WTC11 (cell line): ENCODE measurements around the gene ATP5F1D. TPM values are rescaled to one million over a fixed set of nuclear protein-coding genes. Genes with fewer than 3 reads are reported as not detected.
A peak's percentile ranks its signal among the peaks of the same experiment; 100 is the strongest.

Experiments
- ATAC-seq: fragments of 200-7000 bp; cut with Tn5 transposase; 2 replicates; pipeline ENCODE4 v1.10.0; 2021; ENCODE audit warnings: mild to moderate bottlenecking, moderate library complexity
- CTCF ChIA-PET: fragments of 300-600 bp; sonication (Branson Sonifier 250); formaldehyde crosslinking; loops from one replicate; lab custom pipeline; 2021; ENCODE audit warnings: antibody characterized with exemption; lab: Charles Lee
- POLR2A ChIA-PET: fragments of 350-600 bp; sonication (Branson Sonifier 250); formaldehyde crosslinking; loops from one replicate; lab custom pipeline; 2021; ENCODE audit warnings: antibody characterized with exemption; lab: Charles Lee
- DNase-seq: peaks from one replicate; pipeline ENCODE4 v3.0.0; 2021; ENCODE audit warnings: low spot score
- H3K27ac Mint-ChIP-seq: 2 replicates; pipeline ENCODE4 v1.8.0; 2021; ENCODE audit warnings: mixed read lengths
- H3K27me3 Mint-ChIP-seq: 2 replicates; pipeline ENCODE4 v1.8.0; 2021; ENCODE audit warnings: low read depth, mild to moderate bottlenecking, moderate library complexity, mixed read lengths
- H3K36me3 Mint-ChIP-seq: 2 replicates; pipeline ENCODE4 v1.8.0; 2021; ENCODE audit warnings: mixed read lengths
- H3K4me1 Mint-ChIP-seq: 2 replicates; pipeline ENCODE4 v1.8.0; 2022; ENCODE audit warnings: mixed read lengths
- H3K4me3 Mint-ChIP-seq: 2 replicates; pipeline ENCODE4 v1.8.0; 2021; ENCODE audit warnings: mild to moderate bottlenecking, moderate library complexity, mixed read lengths
- H3K9me3 Mint-ChIP-seq: 2 replicates; pipeline ENCODE4 v1.8.0; 2021; ENCODE audit warnings: mixed read lengths
- ATF1 ChIP-seq: sonication (generic); formaldehyde crosslinking; IDR thresholded peaks from 2 replicates; pipeline ENCODE4 v1.8.1; 2023; ENCODE audit warnings: mild to moderate bottlenecking, moderate library complexity, missing genetic modification reagents
- CREM ChIP-seq: sonication (generic); formaldehyde crosslinking; IDR thresholded peaks from 2 replicates; pipeline ENCODE4 v1.8.1; 2022; ENCODE audit warnings: mild to moderate bottlenecking, missing genetic modification reagents, moderate library complexity
- ETV6 ChIP-seq: sonication (generic); formaldehyde crosslinking; IDR thresholded peaks from 2 replicates; pipeline ENCODE4 v1.8.1; 2022; ENCODE audit warnings: mild to moderate bottlenecking, missing genetic modification reagents
- FOXK1 ChIP-seq: sonication (generic); formaldehyde crosslinking; IDR thresholded peaks from 2 replicates; pipeline ENCODE4 v1.8.0; 2022; ENCODE audit warnings: mild to moderate bottlenecking, moderate library complexity, missing genetic modification reagents
- FOXP1 ChIP-seq: sonication (generic); formaldehyde crosslinking; IDR thresholded peaks from 2 replicates; pipeline ENCODE4 v1.8.0; 2022; ENCODE audit warnings: missing genetic modification reagents, mild to moderate bottlenecking, moderate library complexity, borderline replicate concordance
- NFYB ChIP-seq: sonication (generic); formaldehyde crosslinking; conservative IDR thresholded peaks from 2 replicates; pipeline ENCODE4 v1.8.0; 2022; ENCODE audit warnings: low read depth, missing genetic modification reagents
- NR1H2 ChIP-seq: sonication (generic); formaldehyde crosslinking; IDR thresholded peaks from 2 replicates; pipeline ENCODE4 v1.9.0; 2021; ENCODE audit warnings: mild to moderate bottlenecking, moderate library complexity, missing genetic modification reagents
- SP1 ChIP-seq: sonication (generic); formaldehyde crosslinking; conservative IDR thresholded peaks from 2 replicates; pipeline ENCODE4 v1.8.1; 2022; ENCODE audit warnings: missing genetic modification reagents
- TEAD1 ChIP-seq: sonication (generic); formaldehyde crosslinking; IDR thresholded peaks from 2 replicates; pipeline ENCODE4 v1.8.0; 2022; ENCODE audit warnings: mild to moderate bottlenecking, missing genetic modification reagents
- total RNA-seq: library from RNA; stranded (reverse); gene quantifications from 3 replicates; pipeline ENCODE4 v1.2.3, GENCODE V29; 2021
- TF ChIP-seq, protein P1 (sequence below): fragments of 250-450 bp; sonication (Bioruptor Pico); IDR thresholded peaks from 2 replicates; pipeline ENCODE4 v1.9.0; 2021; ENCODE audit warnings: mild to moderate bottlenecking
- TF ChIP-seq, protein P2 (sequence below): sonication (generic); formaldehyde crosslinking; IDR thresholded peaks from 2 replicates; pipeline ENCODE4 v1.8.0; 2023; ENCODE audit warnings: missing genetic modification reagents, mild to moderate bottlenecking, borderline replicate concordance
- TF ChIP-seq, protein P3 (sequence below): sonication (generic); formaldehyde crosslinking; IDR thresholded peaks from 2 replicates; pipeline ENCODE4 v1.8.1; 2023; ENCODE audit warnings: mild to moderate bottlenecking, missing genetic modification reagents, moderate library complexity
- TF ChIP-seq, protein P4 (sequence below): sonication (generic); formaldehyde crosslinking; IDR thresholded peaks from 2 replicates; pipeline ENCODE4 v1.8.0; 2022; ENCODE audit warnings: missing genetic modification reagents
- TF ChIP-seq, protein P5 (sequence below): sonication (generic); formaldehyde crosslinking; IDR thresholded peaks from 2 replicates; pipeline ENCODE4 v1.8.1; 2022; ENCODE audit warnings: low read depth, missing genetic modification reagents, borderline replicate concordance
- TF ChIP-seq, protein P6 (sequence below): sonication (generic); formaldehyde crosslinking; IDR thresholded peaks from 2 replicates; pipeline ENCODE4 v1.8.1; 2023; ENCODE audit warnings: mild to moderate bottlenecking, moderate library complexity, missing genetic modification reagents

ATP5F1D gene
- total RNA-seq, 1 experiment from 2014 or later, result 277 TPM

DNA sequence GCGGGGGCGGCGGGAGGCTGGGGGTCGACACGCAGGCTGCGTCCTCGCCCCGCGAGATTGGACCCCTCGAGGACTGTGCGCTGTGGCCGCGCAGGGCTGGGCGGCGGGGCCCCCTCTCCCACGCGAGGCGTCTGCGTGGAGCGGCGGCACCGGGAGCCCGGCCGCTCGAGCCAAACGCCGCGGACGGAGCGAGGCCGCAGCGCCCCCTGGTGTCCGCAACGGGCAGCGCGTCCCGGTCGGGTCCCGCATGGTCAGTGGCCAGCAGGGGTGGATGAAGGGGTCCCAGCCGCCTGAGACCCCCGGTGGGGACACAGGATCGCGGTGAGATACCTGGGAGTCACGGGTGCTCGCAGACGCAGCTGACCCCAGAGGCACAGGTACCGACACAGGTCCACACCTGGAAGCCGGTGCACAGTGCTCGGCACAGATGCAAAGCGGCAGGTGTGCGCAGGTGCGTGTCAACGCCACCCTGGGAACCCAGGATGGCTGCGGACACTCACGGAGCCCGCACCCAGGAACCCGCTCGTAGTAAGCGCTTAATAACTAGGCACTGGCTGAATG, 25.4 kb downstream of the ATP5F1D start (continued):
- TF ChIP-seq, protein P1, sequence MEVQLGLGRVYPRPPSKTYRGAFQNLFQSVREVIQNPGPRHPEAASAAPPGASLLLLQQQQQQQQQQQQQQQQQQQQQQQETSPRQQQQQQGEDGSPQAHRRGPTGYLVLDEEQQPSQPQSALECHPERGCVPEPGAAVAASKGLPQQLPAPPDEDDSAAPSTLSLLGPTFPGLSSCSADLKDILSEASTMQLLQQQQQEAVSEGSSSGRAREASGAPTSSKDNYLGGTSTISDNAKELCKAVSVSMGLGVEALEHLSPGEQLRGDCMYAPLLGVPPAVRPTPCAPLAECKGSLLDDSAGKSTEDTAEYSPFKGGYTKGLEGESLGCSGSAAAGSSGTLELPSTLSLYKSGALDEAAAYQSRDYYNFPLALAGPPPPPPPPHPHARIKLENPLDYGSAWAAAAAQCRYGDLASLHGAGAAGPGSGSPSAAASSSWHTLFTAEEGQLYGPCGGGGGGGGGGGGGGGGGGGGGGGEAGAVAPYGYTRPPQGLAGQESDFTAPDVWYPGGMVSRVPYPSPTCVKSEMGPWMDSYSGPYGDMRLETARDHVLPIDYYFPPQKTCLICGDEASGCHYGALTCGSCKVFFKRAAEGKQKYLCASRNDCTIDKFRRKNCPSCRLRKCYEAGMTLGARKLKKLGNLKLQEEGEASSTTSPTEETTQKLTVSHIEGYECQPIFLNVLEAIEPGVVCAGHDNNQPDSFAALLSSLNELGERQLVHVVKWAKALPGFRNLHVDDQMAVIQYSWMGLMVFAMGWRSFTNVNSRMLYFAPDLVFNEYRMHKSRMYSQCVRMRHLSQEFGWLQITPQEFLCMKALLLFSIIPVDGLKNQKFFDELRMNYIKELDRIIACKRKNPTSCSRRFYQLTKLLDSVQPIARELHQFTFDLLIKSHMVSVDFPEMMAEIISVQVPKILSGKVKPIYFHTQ (CRISPR knock-in tag), result 0 out of 2 replicates have a peak, but pooled peaks have one; percentile 26
- TF ChIP-seq SP1 (peak; percentile 38; the same call in 1 of the 2 replicates), FOXK1 (CRISPR knock-in tag) (peak; percentile 42; the same call in 1 of the 2 replicates), ETV6 (no peak; the same call in 1 of the 2 replicates), FOXP1 (CRISPR knock-in tag) (peak; percentile 30; the same call in 1 of the 2 replicates), TEAD1 (peak; percentile 42; the same call in 1 of the 2 replicates), ATF1 (CRISPR knock-in tag) (no peak), NFYB (CRISPR knock-in tag) (0 out of 2 replicates have a peak, but pooled peaks have one; percentile 3), CREM (CRISPR knock-in tag) (no peak)
- TF ChIP-seq, protein P2, sequence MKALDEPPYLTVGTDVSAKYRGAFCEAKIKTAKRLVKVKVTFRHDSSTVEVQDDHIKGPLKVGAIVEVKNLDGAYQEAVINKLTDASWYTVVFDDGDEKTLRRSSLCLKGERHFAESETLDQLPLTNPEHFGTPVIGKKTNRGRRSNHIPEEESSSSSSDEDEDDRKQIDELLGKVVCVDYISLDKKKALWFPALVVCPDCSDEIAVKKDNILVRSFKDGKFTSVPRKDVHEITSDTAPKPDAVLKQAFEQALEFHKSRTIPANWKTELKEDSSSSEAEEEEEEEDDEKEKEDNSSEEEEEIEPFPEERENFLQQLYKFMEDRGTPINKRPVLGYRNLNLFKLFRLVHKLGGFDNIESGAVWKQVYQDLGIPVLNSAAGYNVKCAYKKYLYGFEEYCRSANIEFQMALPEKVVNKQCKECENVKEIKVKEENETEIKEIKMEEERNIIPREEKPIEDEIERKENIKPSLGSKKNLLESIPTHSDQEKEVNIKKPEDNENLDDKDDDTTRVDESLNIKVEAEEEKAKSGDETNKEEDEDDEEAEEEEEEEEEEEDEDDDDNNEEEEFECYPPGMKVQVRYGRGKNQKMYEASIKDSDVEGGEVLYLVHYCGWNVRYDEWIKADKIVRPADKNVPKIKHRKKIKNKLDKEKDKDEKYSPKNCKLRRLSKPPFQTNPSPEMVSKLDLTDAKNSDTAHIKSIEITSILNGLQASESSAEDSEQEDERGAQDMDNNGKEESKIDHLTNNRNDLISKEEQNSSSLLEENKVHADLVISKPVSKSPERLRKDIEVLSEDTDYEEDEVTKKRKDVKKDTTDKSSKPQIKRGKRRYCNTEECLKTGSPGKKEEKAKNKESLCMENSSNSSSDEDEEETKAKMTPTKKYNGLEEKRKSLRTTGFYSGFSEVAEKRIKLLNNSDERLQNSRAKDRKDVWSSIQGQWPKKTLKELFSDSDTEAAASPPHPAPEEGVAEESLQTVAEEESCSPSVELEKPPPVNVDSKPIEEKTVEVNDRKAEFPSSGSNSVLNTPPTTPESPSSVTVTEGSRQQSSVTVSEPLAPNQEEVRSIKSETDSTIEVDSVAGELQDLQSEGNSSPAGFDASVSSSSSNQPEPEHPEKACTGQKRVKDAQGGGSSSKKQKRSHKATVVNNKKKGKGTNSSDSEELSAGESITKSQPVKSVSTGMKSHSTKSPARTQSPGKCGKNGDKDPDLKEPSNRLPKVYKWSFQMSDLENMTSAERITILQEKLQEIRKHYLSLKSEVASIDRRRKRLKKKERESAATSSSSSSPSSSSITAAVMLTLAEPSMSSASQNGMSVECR (CRISPR knock-in tag), result peak; percentile 69; the same call in 1 of the 2 replicates
- TF ChIP-seq, protein P3, sequence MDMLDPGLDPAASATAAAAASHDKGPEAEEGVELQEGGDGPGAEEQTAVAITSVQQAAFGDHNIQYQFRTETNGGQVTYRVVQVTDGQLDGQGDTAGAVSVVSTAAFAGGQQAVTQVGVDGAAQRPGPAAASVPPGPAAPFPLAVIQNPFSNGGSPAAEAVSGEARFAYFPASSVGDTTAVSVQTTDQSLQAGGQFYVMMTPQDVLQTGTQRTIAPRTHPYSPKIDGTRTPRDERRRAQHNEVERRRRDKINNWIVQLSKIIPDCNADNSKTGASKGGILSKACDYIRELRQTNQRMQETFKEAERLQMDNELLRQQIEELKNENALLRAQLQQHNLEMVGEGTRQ, result no peak
- TF ChIP-seq, all 79 proteins: peak for 15

DNA sequence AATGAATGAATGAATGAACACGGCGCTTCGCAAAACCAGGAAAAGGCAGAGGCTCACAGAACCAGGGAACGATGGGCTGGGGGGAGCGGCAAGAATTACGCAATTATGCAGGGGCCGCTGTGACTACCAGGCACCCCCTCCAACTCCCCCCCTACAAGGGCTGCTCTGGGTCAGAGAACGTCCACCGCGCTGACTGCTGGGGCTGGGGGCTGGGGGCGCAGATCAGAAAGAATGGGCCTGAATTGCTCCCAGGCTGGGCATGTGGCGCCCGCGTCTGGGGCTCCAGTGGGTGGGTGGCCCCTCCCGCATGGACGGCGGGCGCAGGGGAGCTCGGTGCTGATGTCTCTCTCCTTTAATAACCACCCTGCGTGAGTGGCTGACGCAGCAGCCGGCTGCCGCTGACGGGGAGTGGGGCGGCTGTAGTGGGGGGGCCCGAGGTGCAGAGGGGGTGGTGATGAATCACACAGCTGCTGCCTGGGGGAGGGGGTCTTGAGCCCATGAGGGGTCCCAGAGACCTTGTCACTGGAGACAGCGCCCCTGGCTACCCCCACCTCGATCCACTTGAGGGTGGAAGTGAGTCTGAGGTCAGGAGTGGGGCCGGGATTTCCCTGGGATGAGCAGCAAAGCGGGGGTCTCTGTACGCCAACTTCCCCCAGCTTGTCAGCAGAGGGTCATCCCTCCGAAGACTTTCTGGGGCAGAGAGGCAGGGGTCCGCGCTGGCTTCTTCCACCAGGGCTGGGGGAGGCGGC, 26.1 kb downstream of the ATP5F1D start:
- ChIA-PET CTCF (interaction anchor here (1.5 to 15.6 kb wide), 4 partner anchors 12 to 25 kb away, joined by 3 to 648 read pairs (median 13); partner anchors contain the start of genes ATP5F1D and MIDN), POLR2A (interaction anchor here (1.1 to 2.8 kb wide), 4 partner anchors 8 to 29 kb away, joined by 3 to 31 read pairs (median 5); no protein-coding TSS in a partner anchor)
- Mint-ChIP-seq H3K9me3 (no peaks in the 10 kb centered on the region), H3K27ac (no peak overlapping the region), H3K27me3 (peaks cover 7% of the 10 kb centered on the region), H3K4me3 (peak overlapping the region; percentile 76), H3K4me1 (peaks cover 56% of the 10 kb centered on the region), H3K36me3 (peaks cover 28% of the 10 kb centered on the region)
- ATAC-seq (no peak), DNase-seq (no peak)
- TF ChIP-seq, protein P4, sequence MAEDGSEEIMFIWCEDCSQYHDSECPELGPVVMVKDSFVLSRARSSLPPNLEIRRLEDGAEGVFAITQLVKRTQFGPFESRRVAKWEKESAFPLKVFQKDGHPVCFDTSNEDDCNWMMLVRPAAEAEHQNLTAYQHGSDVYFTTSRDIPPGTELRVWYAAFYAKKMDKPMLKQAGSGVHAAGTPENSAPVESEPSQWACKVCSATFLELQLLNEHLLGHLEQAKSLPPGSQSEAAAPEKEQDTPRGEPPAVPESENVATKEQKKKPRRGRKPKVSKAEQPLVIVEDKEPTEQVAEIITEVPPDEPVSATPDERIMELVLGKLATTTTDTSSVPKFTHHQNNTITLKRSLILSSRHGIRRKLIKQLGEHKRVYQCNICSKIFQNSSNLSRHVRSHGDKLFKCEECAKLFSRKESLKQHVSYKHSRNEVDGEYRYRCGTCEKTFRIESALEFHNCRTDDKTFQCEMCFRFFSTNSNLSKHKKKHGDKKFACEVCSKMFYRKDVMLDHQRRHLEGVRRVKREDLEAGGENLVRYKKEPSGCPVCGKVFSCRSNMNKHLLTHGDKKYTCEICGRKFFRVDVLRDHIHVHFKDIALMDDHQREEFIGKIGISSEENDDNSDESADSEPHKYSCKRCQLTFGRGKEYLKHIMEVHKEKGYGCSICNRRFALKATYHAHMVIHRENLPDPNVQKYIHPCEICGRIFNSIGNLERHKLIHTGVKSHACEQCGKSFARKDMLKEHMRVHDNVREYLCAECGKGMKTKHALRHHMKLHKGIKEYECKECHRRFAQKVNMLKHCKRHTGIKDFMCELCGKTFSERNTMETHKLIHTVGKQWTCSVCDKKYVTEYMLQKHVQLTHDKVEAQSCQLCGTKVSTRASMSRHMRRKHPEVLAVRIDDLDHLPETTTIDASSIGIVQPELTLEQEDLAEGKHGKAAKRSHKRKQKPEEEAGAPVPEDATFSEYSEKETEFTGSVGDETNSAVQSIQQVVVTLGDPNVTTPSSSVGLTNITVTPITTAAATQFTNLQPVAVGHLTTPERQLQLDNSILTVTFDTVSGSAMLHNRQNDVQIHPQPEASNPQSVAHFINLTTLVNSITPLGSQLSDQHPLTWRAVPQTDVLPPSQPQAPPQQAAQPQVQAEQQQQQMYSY (CRISPR knock-in tag), result peak; percentile 76
- TF ChIP-seq NR1H2 (CRISPR knock-in tag), result no peak
- TF ChIP-seq, protein P5, sequence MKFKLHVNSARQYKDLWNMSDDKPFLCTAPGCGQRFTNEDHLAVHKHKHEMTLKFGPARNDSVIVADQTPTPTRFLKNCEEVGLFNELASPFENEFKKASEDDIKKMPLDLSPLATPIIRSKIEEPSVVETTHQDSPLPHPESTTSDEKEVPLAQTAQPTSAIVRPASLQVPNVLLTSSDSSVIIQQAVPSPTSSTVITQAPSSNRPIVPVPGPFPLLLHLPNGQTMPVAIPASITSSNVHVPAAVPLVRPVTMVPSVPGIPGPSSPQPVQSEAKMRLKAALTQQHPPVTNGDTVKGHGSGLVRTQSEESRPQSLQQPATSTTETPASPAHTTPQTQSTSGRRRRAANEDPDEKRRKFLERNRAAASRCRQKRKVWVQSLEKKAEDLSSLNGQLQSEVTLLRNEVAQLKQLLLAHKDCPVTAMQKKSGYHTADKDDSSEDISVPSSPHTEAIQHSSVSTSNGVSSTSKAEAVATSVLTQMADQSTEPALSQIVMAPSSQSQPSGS, result no peak
- TF ChIP-seq, protein P6, sequence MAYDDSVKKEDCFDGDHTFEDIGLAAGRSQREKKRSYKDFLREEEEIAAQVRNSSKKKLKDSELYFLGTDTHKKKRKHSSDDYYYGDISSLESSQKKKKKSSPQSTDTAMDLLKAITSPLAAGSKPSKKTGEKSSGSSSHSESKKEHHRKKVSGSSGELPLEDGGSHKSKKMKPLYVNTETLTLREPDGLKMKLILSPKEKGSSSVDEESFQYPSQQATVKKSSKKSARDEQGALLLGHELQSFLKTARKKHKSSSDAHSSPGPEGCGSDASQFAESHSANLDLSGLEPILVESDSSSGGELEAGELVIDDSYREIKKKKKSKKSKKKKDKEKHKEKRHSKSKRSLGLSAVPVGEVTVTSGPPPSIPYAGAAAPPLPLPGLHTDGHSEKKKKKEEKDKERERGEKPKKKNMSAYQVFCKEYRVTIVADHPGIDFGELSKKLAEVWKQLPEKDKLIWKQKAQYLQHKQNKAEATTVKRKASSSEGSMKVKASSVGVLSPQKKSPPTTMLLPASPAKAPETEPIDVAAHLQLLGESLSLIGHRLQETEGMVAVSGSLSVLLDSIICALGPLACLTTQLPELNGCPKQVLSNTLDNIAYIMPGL, result 0 out of 2 replicates have a peak, but pooled peaks have one; percentile 35
